Activated T-helper 1 cell treated with anti-CD3 and anti-CD28 coated beads, Interleukin-12 subunit alpha, Interleukin-12 subunit beta, Interleukin-2, Interleukin-4 antibody, amounts not matched to agents 30 ng/mL and 10 ng/mL and 1 ng/mL, durations not matched to agents 14 hours and 24 hours and 36 hours (primary cell): ENCODE data around the gene MRPL19. TPM values are rescaled to one million over a fixed set of nuclear protein-coding genes. Genes with fewer than 3 reads are reported as not detected.

Source experiments
- DNase-seq: peaks from one replicate; pipeline ENCODE4 v3.0.0; 2021; ENCODE audit warnings: low spot score
- H3K27ac Mint-ChIP-seq: one replicate; pipeline ENCODE4 v1.8.0; 2021; ENCODE audit warnings: mild to moderate bottlenecking, mixed read lengths
- H3K27me3 Mint-ChIP-seq: one replicate; pipeline ENCODE4 v1.8.0; 2022; ENCODE audit warnings: mild to moderate bottlenecking, moderate library complexity, mixed read lengths; ENCODE audit not compliant: insufficient read depth
- H3K36me3 Mint-ChIP-seq: one replicate; pipeline ENCODE4 v1.8.0; 2021; ENCODE audit warnings: low read depth, mixed read lengths
- H3K4me1 Mint-ChIP-seq: one replicate; pipeline ENCODE4 v1.8.0; 2021; ENCODE audit warnings: low read depth, mixed read lengths
- H3K4me3 Mint-ChIP-seq: one replicate; pipeline ENCODE4 v1.8.0; 2021; ENCODE audit warnings: mild to moderate bottlenecking, moderate library complexity, mixed read lengths
- H3K9me3 Mint-ChIP-seq: one replicate; pipeline ENCODE4 v1.8.0; 2021; ENCODE audit warnings: mixed read lengths
- intact Hi-C: fragments of 100-400 bp; cut with micrococcal nuclease; formaldehyde crosslinking; loops from one replicate; pipeline ENCODE4 v1.15.1; 2024
- total RNA-seq: library from RNA; stranded (reverse); gene quantifications from 2 replicates; pipeline ENCODE4 v1.2.3, GENCODE V29; 2022

MRPL19 gene
- total RNA-seq, 1 donor from 2014 or later: 75.0 TPM

GRCh38 chr2:75728614-75729419, 82.2 kb downstream of the MRPL19 start:
- H3K36me3 Mint-ChIP-seq: no peaks in the 10 kb centered on the region
- no peaks in the 10 kb centered on the region for H3K9me3 Mint-ChIP-seq

GRCh38 chr2:75729861-75730260, 83.3 kb downstream of the MRPL19 start:
- DNase-seq: no peak

More at GRCh38 chr2:75728614-75729419, 82.2 kb downstream of the MRPL19 start:
- intact Hi-C loops: no loop called here
- no peak overlapping the region for H3K27ac Mint-ChIP-seq
- no peak overlapping the region for H3K4me3 Mint-ChIP-seq
- peaks cover 3% of the 10 kb centered on the region for H3K27me3 Mint-ChIP-seq
- H3K4me1 Mint-ChIP-seq: no peaks in the 10 kb centered on the region
- no peak for DNase-seq

GRCh38 chr2:75736276-75736675, 89.7 kb downstream of the MRPL19 start:
- Mint-ChIP-seq H3K9me3 (peaks cover 3% of the 10 kb centered on the region), H3K27ac (no peak overlapping the region), H3K27me3 (no peaks in the 10 kb centered on the region), H3K36me3 (no peaks in the 10 kb centered on the region), H3K4me1 (no peaks in the 10 kb centered on the region), H3K4me3 (no peak overlapping the region)
- intact Hi-C loops: no loop called here
- DNase-seq: no peak

More at GRCh38 chr2:75729861-75730260, 83.3 kb downstream of the MRPL19 start:
- Mint-ChIP-seq H3K4me1 (no peaks in the 10 kb centered on the region), H3K4me3 (no peak overlapping the region), H3K36me3 (no peaks in the 10 kb centered on the region), H3K27ac (no peak overlapping the region), H3K9me3 (no peaks in the 10 kb centered on the region), H3K27me3 (peaks cover 3% of the 10 kb centered on the region)
- intact Hi-C loops: no loop called here

- Mint-ChIP-seq H3K27me3 (no peaks in the 10 kb centered on the region), H3K27ac (no peak overlapping the region), H3K36me3 (no peaks in the 10 kb centered on the region), H3K4me1 (no peaks in the 10 kb centered on the region), H3K4me3 (no peak overlapping the region), H3K9me3 (peaks cover 3% of the 10 kb centered on the region)
- DNase-seq: no peak
- intact Hi-C loops: no loop called here
Observed at GRCh38 chr2:75737961-75738360, 91.4 kb downstream of the MRPL19 start.

Other genes starting within 250 kb of the MRPL19 start
- gene EVA1A, start 85.8 kb upstream of the MRPL19 start, total RNA-seq: not detected in 2 replicates
- 37.5 and 39.9 TPM in 2 replicates for gene GCFC2, start 64.1 kb downstream of the MRPL19 start, total RNA-seq